HEK293T (cell line): ENCODE measurements around the gene DNPH1.

Source experiments
- CTCF ChIA-PET: fragments of 350-600 bp; formaldehyde crosslinking; extraction: SDS; loops from one replicate; lab custom pipeline; 2021; ENCODE audit warnings: antibody characterized with exemption, inconsistent platforms; lab: Yijun Ruan, JAX
- POLR2A ChIA-PET: fragments of 350-600 bp; formaldehyde crosslinking; extraction: SDS; loops from one replicate; lab custom pipeline; 2020; ENCODE audit warnings: antibody characterized with exemption, inconsistent platforms; lab: Yijun Ruan, JAX
- DNase-seq: peaks from one replicate; pipeline ENCODE4 v3.0.0; 2012; ENCODE audit warnings: mixed read lengths; ENCODE audit errors: extremely low spot score
- ARNT ChIP-seq: fragments of 450-650 bp; IDR thresholded peaks from 2 replicates; pipeline ENCODE4 v1.6.1; 2017; ENCODE audit warnings: mild to moderate bottlenecking
- BHLHE40 ChIP-seq: fragments of 450-650 bp; IDR thresholded peaks from 2 replicates; pipeline ENCODE4 v1.6.1; 2016; ENCODE audit warnings: mild to moderate bottlenecking, moderate library complexity, borderline replicate concordance
- CTBP1 ChIP-seq: fragments of 450-650 bp; IDR thresholded peaks from 2 replicates; pipeline ENCODE4 v1.6.1; 2016; ENCODE audit warnings: borderline replicate concordance
- ELF4 ChIP-seq: fragments of 450-650 bp; IDR thresholded peaks from 2 replicates; pipeline ENCODE4 v1.6.1; 2017; ENCODE audit warnings: antibody characterized with exemption
- FOXA1 ChIP-seq: fragments of 450-650 bp; IDR thresholded peaks from 2 replicates; pipeline ENCODE4 v1.6.1; 2016; ENCODE audit warnings: mild to moderate bottlenecking
- FOXK2 ChIP-seq: fragments of 450-650 bp; IDR thresholded peaks from 2 replicates; pipeline ENCODE4 v1.6.1; 2016; ENCODE audit warnings: mild to moderate bottlenecking
- FOXM1 ChIP-seq: fragments of 450-650 bp; IDR thresholded peaks from 2 replicates; pipeline ENCODE4 v1.6.1; 2017; ENCODE audit warnings: mild to moderate bottlenecking, borderline replicate concordance
- HDGF ChIP-seq: fragments of 450-650 bp; IDR thresholded peaks from 2 replicates; pipeline ENCODE4 v1.6.1; 2017; ENCODE audit warnings: antibody characterized with exemption, borderline replicate concordance
- L3MBTL2 ChIP-seq: fragments of 450-650 bp; conservative IDR thresholded peaks from 2 replicates; pipeline ENCODE4 v1.6.1; 2016; ENCODE audit warnings: mild to moderate bottlenecking
- LEF1 ChIP-seq: fragments of 450-650 bp; IDR thresholded peaks from 2 replicates; pipeline ENCODE4 v1.6.1; 2017; ENCODE audit warnings: mild to moderate bottlenecking, borderline replicate concordance
- NFRKB ChIP-seq: fragments of 450-650 bp; IDR thresholded peaks from 2 replicates; pipeline ENCODE4 v1.6.1; 2016; ENCODE audit warnings: mild to moderate bottlenecking, moderate library complexity
- SP1 ChIP-seq: fragments of 450-650 bp; IDR thresholded peaks from 2 replicates; pipeline ENCODE4 v1.6.1; 2017
- SUZ12 ChIP-seq: fragments of 450-650 bp; IDR thresholded peaks from 2 replicates; pipeline ENCODE4 v1.6.1; 2016; ENCODE audit warnings: mild to moderate bottlenecking
- TARDBP ChIP-seq: fragments of 450-650 bp; IDR thresholded peaks from 2 replicates; pipeline ENCODE4 v1.6.1; 2016
- ZNF384 ChIP-seq: fragments of 450-650 bp; IDR thresholded peaks from 2 replicates; pipeline ENCODE4 v1.6.1; 2016
- TF ChIP-seq, protein P1 (sequence below): fragments of 450-650 bp; IDR thresholded peaks from 2 replicates; pipeline ENCODE4 v1.6.1; 2016

DNPH1 gene

DNA sequence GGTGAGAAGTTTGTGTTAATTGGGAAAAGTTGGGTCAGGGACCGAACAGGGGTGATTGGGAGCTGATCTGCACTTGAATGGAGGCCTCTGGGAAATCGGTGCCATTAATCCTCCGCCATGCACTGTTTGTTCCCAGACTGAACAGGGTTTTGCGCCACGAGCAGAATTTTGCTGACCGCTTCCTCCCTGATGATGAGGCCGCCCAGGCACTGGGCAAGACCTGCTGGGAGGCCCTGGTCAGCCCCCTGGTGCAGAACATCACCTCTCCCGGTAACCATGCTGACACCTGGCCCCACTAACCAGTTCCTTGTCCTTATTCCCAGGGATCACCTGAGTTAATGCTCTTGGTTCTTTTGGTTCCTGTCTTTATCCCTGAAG is 25.6 kb downstream of the DNPH1 start:
- CTCF ChIA-PET = interaction anchor here (0.6 kb wide), 1 partner anchor 274 kb away, joined by 3 read pairs; the partner anchor contains the start of gene CNPY3
- no peak for DNase-seq
- POLR2A ChIA-PET = no interaction called here
- TF ChIP-seq, protein P1, sequence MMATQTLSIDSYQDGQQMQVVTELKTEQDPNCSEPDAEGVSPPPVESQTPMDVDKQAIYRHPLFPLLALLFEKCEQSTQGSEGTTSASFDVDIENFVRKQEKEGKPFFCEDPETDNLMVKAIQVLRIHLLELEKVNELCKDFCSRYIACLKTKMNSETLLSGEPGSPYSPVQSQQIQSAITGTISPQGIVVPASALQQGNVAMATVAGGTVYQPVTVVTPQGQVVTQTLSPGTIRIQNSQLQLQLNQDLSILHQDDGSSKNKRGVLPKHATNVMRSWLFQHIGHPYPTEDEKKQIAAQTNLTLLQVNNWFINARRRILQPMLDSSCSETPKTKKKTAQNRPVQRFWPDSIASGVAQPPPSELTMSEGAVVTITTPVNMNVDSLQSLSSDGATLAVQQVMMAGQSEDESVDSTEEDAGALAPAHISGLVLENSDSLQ = no peak
- TF ChIP-seq TARDBP (no peak), FOXA1 (no peak), HDGF (no peak), FOXM1 (no peak), L3MBTL2 (no peak), LEF1 (no peak), ZNF384 (no peak), SP1 (no peak), FOXK2 (no peak), CTBP1 (no peak), SUZ12 (no peak), ELF4 (no peak), ARNT (no peak), BHLHE40 (no peak), NFRKB (no peak)

DNA sequence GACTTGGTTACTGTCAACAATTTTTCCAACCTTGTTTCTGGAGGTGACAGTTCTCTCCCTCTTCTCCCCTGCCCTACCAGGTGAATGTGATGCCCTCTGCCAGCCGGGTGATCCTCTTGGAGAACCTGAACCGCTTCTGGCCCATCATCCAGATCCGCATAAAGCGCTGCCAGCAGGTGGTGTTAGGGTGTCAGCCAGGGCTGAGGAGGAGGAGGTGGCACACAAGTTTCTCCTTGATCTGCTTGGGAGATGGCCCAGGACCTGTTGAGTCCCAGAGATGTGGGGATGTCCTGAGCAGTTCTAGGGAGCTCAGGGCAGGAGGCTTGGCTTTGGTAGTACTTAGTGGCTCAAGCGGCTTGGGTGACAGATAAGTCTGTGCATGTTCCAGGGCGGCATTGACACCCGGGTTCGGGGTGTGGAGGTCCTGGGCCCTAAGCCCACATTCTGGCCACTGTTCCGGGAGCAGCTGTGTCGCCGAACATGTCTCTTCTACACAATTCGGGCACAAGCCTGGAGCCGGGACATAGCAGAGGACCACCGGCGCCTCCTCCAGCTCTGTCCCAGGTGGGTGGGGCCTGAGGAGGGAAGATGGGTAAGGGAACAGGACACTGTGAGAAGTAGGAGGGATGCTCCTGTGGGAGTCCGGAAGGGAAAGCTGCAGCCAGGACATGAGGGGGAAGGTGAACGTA is 26.1 kb downstream of the DNPH1 start:
- POLR2A ChIA-PET = interaction anchor here (0.5 to 1.1 kb wide), 2 partner anchors 35 to 49 kb away, joined by 3 read pairs; no protein-coding TSS in a partner anchor
- TF ChIP-seq FOXA1 (no peak), ARNT (no peak), HDGF (no peak), NFRKB (no peak), CTBP1 (no peak), ELF4 (no peak), ZNF384 (no peak), L3MBTL2 (no peak), TARDBP (no peak), SUZ12 (no peak), SP1 (no peak), FOXM1 (no peak), FOXK2 (no peak), LEF1 (no peak), BHLHE40 (no peak)
- TF ChIP-seq, protein P1 = no peak
- no peak for DNase-seq
- CTCF ChIA-PET = interaction anchor here (0.6 kb wide), 1 partner anchor 274 kb away, joined by 3 read pairs; the partner anchor contains the start of gene CNPY3

DNA sequence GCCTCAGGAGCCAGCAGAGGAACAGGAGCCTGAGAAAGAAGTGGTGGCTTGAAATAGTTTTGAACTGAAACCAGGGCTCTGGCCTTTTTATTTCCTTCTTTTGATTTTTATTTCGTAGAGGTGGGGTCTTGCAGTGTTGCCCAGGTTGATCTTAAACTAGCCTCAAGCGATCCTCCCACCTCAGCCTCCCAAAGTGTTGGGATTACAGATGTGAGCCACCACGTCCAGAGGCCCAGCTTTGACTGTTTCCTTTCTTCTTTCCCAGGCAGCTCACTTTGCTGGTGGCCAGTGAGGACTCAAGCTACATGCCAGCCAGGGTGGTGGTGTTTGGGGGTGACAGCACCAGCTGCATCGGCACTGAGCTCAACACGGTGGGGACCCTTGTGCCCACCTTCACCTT is 26.8 kb downstream of the DNPH1 start:
- no peak for DNase-seq
- ChIA-PET CTCF (no interaction called here), POLR2A (interaction anchor here (0.9 to 1.4 kb wide), 3 partner anchors 20 to 35 kb away, joined by 3 to 5 read pairs (median 3); partner anchors contain the start of gene CUL9)
- TF ChIP-seq SUZ12 (no peak), SP1 (no peak), ARNT (no peak), TARDBP (no peak)

DNA sequence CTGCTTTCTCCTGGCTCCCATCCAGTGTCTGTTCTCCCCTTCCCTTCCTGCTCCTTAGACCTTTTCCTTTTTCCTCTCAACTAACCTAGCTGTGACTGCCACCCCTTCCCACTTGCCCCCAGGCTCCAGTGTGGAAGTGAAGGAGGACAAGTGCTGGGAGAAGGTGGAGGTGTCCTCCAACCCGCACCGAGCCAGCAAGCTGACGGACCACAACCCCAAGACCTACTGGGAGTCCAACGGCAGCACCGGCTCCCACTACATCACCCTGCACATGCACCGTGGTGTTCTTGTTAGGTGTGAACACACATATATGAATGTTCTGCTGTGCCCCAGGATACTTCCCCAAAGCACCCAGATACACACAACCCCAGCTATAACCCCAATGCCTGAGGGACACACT is 28.7 kb downstream of the DNPH1 start:
- CTCF ChIA-PET = no interaction called here
- POLR2A ChIA-PET = interaction anchor here (1.0 kb wide), 1 partner anchor 16 kb away, joined by 4 read pairs; no protein-coding TSS in a partner anchor
- DNase-seq = no peak
- TF ChIP-seq FOXA1 = no peak
- TF ChIP-seq ARNT = no peak
- no peak for TF ChIP-seq LEF1
- TF ChIP-seq SUZ12 = no peak
- TF ChIP-seq, protein P1 = no peak
- no peak for TF ChIP-seq SP1
- TF ChIP-seq HDGF = no peak
- TF ChIP-seq FOXK2 = no peak
- no peak for TF ChIP-seq BHLHE40
- TF ChIP-seq ELF4 = no peak
- TF ChIP-seq TARDBP = no peak
- no peak for TF ChIP-seq CTBP1
- no peak for TF ChIP-seq NFRKB
- TF ChIP-seq ZNF384 = no peak
- TF ChIP-seq L3MBTL2 = no peak
- no peak for TF ChIP-seq FOXM1

DNA sequence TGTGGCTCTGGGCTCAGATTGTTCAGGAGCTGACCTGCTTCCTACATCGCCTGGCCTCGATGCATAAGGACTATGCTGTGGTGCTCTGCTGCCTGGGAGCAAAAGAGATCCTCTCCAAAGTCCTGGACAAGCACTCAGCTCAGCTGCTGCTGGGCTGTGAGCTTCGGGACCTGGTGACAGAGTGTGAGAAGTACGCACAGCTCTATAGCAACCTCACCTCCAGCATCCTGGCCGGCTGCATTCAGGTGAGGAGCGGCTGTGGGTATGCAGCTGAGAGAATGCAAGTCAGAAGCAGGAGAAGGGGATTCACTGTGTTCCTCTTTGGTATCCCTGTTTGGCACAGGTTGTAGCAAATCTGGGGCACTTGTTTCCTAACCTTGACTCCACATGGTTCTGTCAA is 29.4 kb downstream of the DNPH1 start:
- TF ChIP-seq BHLHE40 (no peak), SUZ12 (no peak), NFRKB (no peak), L3MBTL2 (no peak), HDGF (no peak), FOXK2 (no peak), SP1 (no peak), LEF1 (no peak), ARNT (no peak), ZNF384 (no peak), TARDBP (no peak), FOXM1 (no peak), CTBP1 (no peak), ELF4 (no peak), FOXA1 (no peak)
- TF ChIP-seq, protein P1 = no peak
- no peak for DNase-seq
- ChIA-PET CTCF (no interaction called here), POLR2A (interaction anchor here (1.0 kb wide), 1 partner anchor 47 kb away, joined by 3 read pairs; no protein-coding TSS in a partner anchor)
